ENCODE measurements around the gene IFIH1.

IFIH1 gene

GRCh38 chr2:162316590-162316989 lies 1.9 kb downstream of the IFIH1 start:
- POLR2A ChIA-PET = no interaction called here
- no peak for TF ChIP-seq CTCF (IDR thresholded peaks at IDR 0.05; ENCODE audit: control extremely low read depth, extremely low read depth, low read depth, missing control alignments)
- DNase-seq (ENCODE audit: extremely low spot score) = no peak
- CTCF ChIA-PET = interaction anchor here (1.2 to 13.8 kb wide), 5 partner anchors 8 to 19 kb away, joined by 3 to 179 read pairs (median 14); no protein-coding TSS in a partner anchor

GRCh38 chr2:162315938-162316337 lies 2.5 kb downstream of the IFIH1 start:
- no peak for DNase-seq (ENCODE audit: extremely low spot score)
- POLR2A ChIA-PET = no interaction called here
- CTCF ChIA-PET = interaction anchor here (1.3 to 13.8 kb wide), 2 partner anchors 18 to 19 kb away, joined by 4 to 179 read pairs; no protein-coding TSS in a partner anchor
- TF ChIP-seq CTCF (IDR thresholded peaks at IDR 0.05; ENCODE audit: control extremely low read depth, extremely low read depth, low read depth, missing control alignments) = no peak

GRCh38 chr2:162312853-162313252 lies 5.6 kb downstream of the IFIH1 start:
- TF ChIP-seq CTCF (IDR thresholded peaks at IDR 0.05; ENCODE audit: control extremely low read depth, extremely low read depth, low read depth, missing control alignments) = no peak
- ChIA-PET POLR2A (no interaction called here), CTCF (interaction anchor here (1.0 to 13.8 kb wide), 4 partner anchors 9 to 160 kb away, joined by 3 to 179 read pairs (median 5); no protein-coding TSS in a partner anchor)
- no peak for DNase-seq (ENCODE audit: extremely low spot score)

- ChIA-PET POLR2A (interaction anchor here (1.8 kb wide), 1 partner anchor 9 kb away, joined by 5 read pairs; the partner anchor contains the start of gene IFIH1), CTCF (interaction anchor here (0.7 to 13.8 kb wide), 7 partner anchors 8 to 88 kb away, joined by 3 to 179 read pairs (median 4); no protein-coding TSS in a partner anchor)
- TF ChIP-seq CTCF (IDR thresholded peaks at IDR 0.05; ENCODE audit: control extremely low read depth, extremely low read depth, low read depth, missing control alignments) = no peak
- no peak for DNase-seq (ENCODE audit: extremely low spot score)
These were observed 9.6 kb downstream of the IFIH1 start for GRCh38 chr2:162308747-162309503.

- no peak for TF ChIP-seq CTCF (IDR thresholded peaks at IDR 0.05; ENCODE audit: control extremely low read depth, extremely low read depth, low read depth, missing control alignments)
- no peak for DNase-seq (ENCODE audit: extremely low spot score)
- POLR2A ChIA-PET = interaction anchor here (1.3 kb wide), 1 partner anchor 13 kb away, joined by 3 read pairs; the partner anchor contains the start of gene IFIH1
- CTCF ChIA-PET = interaction anchor here (2.0 to 13.8 kb wide), 3 partner anchors 8 to 29 kb away, joined by 5 to 179 read pairs (median 14); partner anchors contain the start of gene IFIH1
These were observed 12.6 kb downstream of the IFIH1 start for GRCh38 chr2:162305901-162306300.

GRCh38 chr2:162301877-162302276 lies 16.6 kb downstream of the IFIH1 start:
- ChIA-PET CTCF (interaction anchor here (0.6 to 13.1 kb wide), 16 partner anchors 8 to 153 kb away, joined by 3 to 210 read pairs (median 6); partner anchors contain the start of genes GCA and IFIH1), POLR2A (no interaction called here)
- TF ChIP-seq CTCF (IDR thresholded peaks at IDR 0.05; ENCODE audit: control extremely low read depth, extremely low read depth, low read depth, missing control alignments) = no peak
- DNase-seq (ENCODE audit: extremely low spot score) = no peak
